Activated T-cell treated with anti-CD3 and anti-CD28 coated beads for 1 hour (primary cell): ENCODE results near the gene UTP4.

Experiments
- DNase-seq: peaks from one replicate; pipeline ENCODE4 v3.0.0-alpha.2; 2020; ENCODE audit warnings: low read depth

The UTP4 gene

DNA sequence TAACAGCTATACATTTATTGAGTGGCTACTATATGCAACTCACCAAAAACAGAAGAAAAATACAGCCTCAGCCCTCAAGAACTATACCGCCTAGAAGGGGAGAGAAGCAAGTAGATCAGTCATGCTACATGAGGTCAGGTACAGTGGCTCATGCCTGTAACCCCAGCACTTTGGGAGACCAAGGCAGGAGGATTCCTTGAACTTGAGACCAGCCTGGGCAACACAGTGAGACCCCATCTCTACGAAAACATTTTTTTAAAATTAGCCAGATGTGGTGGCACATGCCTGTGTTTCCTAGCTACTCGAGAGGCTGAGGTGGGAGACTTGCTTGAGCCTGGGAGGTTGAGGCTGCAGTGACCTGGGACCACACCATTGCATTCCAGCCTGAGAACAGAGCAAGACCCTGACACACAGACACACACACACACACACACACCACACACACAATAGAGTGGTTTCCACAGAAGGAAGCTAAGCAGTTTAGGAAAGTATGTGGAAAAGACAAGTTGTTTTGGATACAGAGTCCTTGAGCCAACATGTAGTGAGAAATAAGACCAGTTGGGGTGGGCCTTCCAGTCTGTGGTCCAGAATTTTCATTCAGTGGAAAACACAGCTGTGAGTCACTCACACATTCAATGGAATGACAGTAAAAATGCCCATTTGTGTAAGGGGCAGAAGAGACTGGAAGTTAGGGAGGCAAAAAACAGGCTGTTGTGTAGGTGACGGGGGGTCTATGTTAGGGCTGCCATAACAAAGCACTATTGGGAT lies 43.8 kb downstream of the UTP4 start:
- DNase-seq = no peak

DNA sequence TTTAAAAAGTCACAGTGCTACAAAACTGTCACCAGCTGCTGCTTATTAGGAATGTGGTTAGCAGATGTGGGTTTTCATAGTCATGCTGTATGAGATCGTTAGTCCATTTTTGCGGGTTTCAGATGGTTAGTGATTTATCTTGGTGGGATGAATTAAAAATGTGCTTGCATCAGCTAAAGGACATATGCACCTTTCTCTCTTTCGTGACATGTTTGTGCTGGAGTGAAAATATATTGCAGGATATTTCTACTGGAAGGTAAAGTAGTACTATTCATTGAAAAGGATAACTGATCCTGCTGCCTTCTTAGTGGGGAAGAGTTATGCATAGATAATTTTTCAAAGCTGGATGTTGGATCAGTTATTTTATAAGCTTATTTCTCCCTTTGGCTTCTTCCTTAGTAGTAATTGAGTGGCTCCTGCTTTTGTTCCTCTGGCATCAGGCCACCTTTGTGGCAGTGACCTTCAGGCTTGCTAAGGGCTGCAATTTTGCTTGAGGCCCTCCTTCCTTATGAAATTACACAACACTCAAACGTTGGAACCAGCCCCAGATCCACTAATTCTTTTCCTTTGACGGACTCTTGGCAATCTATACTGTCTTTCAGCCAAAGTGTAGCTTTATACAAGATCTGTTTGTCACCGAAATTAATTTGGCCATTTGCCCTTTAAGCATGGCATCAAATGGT lies 47.0 kb downstream of the UTP4 start:
- no peak for DNase-seq

DNA sequence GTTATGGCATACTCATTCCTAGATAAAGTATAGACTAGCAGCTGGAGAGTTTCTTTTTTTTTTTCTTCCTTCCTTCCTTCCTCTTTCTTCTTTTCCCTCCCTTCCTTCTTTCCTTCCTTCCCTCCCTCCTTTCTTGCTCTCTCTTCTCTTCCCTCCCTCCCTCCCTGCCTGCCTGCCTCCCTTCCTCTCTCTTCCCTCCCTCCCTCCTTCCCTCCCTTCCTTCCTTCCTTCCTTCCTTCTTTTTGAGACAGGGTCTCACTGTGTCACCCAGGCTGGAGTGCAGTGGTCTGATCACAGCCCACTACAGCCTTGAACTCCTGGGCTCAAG lies 47.5 kb downstream of the UTP4 start:
- DNase-seq = no peak

GRCh38 chr16:69182730-69183416 lies 50.4 kb downstream of the UTP4 start:
- DNase-seq = no peak

DNA sequence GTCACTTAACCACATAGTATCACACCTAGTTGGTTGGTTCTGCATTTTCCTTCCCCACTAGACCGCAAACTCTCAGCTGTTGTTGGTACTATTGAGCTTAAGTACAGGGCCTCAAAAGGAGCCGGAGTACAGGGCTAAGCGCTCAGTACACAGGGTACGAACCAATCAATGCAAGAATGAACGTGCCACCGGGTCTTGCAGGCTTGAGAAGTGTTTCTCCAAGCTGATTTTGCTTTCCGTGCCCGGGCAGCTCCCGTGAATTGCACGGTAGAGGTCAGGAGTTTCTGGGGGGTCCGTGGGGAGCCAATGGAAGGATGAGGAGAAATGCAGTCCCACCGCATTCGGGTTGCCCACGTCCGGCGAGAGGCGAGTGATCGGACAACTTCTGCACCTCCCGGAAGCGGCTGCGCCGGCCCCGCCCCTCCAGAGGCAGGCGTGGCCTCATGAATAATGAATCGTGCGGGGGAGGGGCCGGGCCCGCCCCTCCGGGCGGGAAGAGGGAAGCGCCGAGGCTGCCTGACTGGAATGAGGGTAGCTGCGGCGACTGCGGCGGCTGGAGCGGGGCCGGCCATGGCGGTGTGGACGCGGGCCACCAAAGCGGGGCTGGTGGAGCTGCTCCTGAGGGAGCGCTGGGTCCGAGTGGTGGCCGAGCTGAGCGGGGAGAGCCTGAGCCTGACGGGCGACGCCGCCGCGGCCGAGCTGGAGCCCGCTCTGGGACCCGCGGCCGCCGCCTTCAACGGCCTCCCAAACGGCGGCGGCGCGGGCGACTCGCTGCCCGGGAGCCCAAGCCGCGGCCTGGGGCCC lies 54.4 kb downstream of the UTP4 start, which contains the start of gene SNTB2:
SNTB2 (plus strand) TSS at position 523 of the 804 bp plus-strand sequence; CDS start at position 526, 3 bp downstream.
- DNase-seq = peak; percentile 79

GRCh38 chr16:69187446-69188235 lies 55.2 kb downstream of the UTP4 start:
- peak; percentile 22 for DNase-seq

DNA sequence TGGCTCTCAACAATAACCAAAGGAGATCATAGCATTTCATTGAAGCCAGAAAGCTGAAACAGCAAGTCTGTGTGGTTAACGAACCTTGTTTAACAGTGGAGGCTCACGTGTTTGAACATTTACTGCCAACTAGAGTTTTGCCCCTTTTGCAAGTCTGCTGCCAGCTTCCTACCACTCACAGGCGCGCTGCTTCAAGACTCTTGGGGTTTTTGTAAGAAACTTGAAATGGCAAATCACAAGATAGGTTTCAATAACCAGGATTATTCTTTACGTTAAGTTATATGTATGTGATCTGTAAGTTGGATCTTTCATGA lies 55.7 kb downstream of the UTP4 start:
- DNase-seq = no peak

DNA sequence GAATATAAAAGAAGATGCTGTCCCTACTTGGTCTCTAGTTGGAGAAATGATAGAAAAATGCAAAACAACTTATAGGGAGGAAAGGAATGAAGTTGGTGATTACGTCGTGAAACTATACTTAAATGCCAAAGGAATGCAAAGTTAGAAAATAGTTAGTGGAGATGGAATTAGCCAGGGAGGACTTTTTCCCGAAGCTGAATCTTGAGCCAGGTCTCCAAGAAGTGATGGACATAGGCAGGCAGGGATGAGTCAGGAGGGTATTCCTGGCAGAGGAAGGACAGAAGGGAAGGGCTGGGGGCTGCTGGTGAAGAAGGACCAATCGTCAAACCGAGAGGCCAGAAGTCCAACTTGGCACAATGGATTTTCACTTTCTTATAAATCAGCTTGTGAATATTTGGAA lies 56.3 kb downstream of the UTP4 start:
- DNase-seq = no peak

GRCh38 chr16:69190046-69190588 lies 57.7 kb downstream of the UTP4 start:
- no peak for DNase-seq

- DNase-seq = no peak
These were observed 58.1 kb downstream of the UTP4 start for GRCh38 chr16:69190598-69190997.

DNA sequence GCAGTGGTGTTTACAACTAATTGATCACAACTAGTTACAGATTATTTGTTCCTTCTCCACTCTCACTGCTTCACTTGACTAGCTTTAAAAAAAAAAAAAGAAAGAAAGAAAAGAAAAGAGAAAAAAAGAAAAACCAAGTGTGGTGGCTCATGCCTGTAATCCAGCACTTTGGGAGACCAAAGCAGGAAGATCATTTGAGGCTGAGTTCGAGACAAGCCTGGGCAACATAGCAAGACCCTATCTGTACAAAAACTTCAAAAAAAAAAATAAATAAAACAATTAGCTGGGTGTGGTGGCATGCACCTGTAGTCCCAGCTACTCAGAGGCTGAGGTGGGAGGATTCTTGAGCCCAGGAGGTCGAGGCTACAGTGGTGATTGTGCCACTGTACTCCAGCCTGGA lies 58.7 kb downstream of the UTP4 start:
- no peak for DNase-seq

- no peak for DNase-seq
These were observed 61.4 kb downstream of the UTP4 start for GRCh38 chr16:69193855-69194254.

- no peak for DNase-seq
These were observed 62.0 kb downstream of the UTP4 start for GRCh38 chr16:69194488-69194887.

GRCh38 chr16:69195369-69196029 lies 63.0 kb downstream of the UTP4 start:
- DNase-seq = no peak

- no peak for DNase-seq
These were observed 65.1 kb downstream of the UTP4 start for GRCh38 chr16:69197573-69197972.

DNA sequence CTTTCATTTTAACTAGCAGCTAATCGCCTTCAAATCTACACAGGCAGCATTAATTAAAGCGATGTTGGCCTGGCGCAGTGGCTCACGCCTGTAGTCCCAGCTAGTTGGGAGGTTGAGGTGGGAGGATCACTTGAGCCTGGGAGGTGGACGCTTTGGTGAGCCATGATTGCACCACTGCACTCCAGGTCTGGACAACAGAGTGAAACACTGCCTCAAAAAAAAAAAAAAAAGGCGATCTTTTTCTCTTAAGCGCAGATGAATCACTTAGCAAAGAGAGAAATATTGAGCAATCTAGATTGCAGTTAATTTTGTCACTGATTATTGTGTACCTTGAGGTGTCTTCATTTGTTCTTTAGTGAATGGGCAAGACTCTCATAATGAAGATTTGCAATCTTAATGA lies 66.9 kb downstream of the UTP4 start:
- DNase-seq = no peak

DNA sequence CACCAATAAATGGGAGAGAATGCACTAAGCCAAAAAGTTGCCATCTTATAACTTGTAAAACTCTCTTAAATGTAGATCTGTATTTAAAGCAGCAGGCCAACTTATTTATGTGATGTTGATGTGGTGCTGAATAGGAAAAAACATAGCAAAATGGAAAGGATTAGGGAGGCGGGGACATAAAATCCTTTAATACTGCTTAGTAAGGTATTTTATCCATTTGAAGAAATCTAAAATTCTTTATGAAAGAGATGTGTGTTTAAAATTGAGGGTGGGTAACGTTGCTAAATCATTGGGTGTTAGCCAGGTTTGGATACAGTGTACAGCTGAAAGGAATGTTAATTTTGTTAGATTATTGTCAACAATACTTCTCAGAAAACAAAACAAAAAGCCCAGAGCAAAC lies 68.8 kb downstream of the UTP4 start:
- DNase-seq = no peak

- DNase-seq = no peak
These were observed 69.3 kb downstream of the UTP4 start for GRCh38 chr16:69201787-69202186.

- DNase-seq = no peak
These were observed 71.7 kb downstream of the UTP4 start for GRCh38 chr16:69204172-69204571.

DNA sequence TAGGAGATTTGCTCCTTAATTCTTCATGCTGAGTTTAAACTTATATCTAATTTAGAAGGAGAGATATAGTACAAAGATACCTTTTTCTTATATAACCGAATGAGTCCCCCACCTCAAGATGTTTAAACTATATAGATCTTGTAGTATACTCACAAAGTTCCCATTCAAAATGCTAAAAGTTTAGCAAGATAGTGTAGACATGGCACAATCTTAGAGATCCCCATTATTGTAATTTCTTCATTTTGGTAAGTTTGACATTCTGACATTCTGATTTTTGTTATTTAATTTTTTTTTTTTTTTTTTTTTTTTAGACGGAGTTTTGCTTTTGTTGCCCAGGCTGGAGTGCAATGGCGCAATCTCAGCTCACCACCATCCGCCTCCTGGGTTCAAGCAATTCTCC lies 77.3 kb downstream of the UTP4 start:
- DNase-seq = no peak

- DNase-seq = no peak
These were observed 85.0 kb downstream of the UTP4 start for GRCh38 chr16:69217433-69217832.
